ENCODE data around the gene PHF19.

- TF ChIP-seq LEF1 (IDR thresholded peaks at IDR 0.05; ENCODE audit: borderline replicate concordance) (no peak), FOXM1 (IDR thresholded peaks at IDR 0.05; ENCODE audit: borderline replicate concordance) (no peak), SUZ12 (IDR thresholded peaks at IDR 0.05) (no peak), SP1 (IDR thresholded peaks at IDR 0.05) (no peak), ELF4 (IDR thresholded peaks at IDR 0.05) (no peak), HDGF (IDR thresholded peaks at IDR 0.05; ENCODE audit: borderline replicate concordance) (no peak), ARNT (IDR thresholded peaks at IDR 0.05) (no peak), TARDBP (IDR thresholded peaks at IDR 0.05) (no peak), PKNOX1 (IDR thresholded peaks at IDR 0.05) (no peak), L3MBTL2 (conservative IDR thresholded peaks at IDR 0.05) (no peak), BHLHE40 (IDR thresholded peaks at IDR 0.05; ENCODE audit: borderline replicate concordance) (no peak), FOXA1 (IDR thresholded peaks at IDR 0.05) (no peak)
Measured at GRCh38 chr9:120895951-120896350, 19.0 kb upstream of the PHF19 start.

All from HEK293T (cell line).